Right lobe of liver (tissue), 4 donors: ENCODE data around the gene CDC40.

Experiments
- POLR2A ChIP-seq: fragments of 450-650 bp; IDR thresholded peaks from one replicate; pipeline ENCODE4 v1.6.1; 2017; ENCODE audit warnings: antibody characterized with exemption, mild to moderate bottlenecking
- TF ChIP-seq, protein P1 (sequence below), 4 donors: fragments of 200-600 bp in 3 of 4; fragments of 450-650 bp in 1 of 4; IDR thresholded peaks; one replicate each; pipeline versions ENCODE4 v1.5.1 to v1.8.0; 2016 to 2022; ENCODE audit warnings: antibody characterized with exemption in 4 of 4, mild to moderate bottlenecking in 2 of 4
- donor health status: DM: no; HTN: no; CAD: no.
- donor health status: DM: no; HTN: no; CAD: no.
- donor health status: DM: no; HTN: yes; CAD: no.

DNA sequence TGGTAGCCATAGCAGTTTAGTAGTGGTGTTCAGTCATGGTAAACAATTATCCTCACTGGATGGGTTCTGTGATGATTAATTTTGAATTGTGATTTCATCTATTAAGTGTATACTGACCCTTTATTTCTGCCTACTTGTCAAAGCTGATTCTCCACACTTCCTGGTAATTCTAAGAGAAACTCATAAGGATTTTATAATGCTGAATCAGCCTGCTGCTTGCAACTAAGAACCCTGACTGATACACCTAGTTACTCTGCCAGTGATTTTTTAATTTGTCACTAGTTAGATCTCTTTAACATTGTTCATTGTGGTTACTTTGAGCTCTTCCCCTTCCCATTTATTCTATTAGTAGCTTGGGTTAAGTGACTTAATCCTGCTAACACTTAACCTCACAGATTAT lies 8.6 kb downstream of the CDC40 start:
- TF ChIP-seq POLR2A: no peak
- TF ChIP-seq, protein P1, sequence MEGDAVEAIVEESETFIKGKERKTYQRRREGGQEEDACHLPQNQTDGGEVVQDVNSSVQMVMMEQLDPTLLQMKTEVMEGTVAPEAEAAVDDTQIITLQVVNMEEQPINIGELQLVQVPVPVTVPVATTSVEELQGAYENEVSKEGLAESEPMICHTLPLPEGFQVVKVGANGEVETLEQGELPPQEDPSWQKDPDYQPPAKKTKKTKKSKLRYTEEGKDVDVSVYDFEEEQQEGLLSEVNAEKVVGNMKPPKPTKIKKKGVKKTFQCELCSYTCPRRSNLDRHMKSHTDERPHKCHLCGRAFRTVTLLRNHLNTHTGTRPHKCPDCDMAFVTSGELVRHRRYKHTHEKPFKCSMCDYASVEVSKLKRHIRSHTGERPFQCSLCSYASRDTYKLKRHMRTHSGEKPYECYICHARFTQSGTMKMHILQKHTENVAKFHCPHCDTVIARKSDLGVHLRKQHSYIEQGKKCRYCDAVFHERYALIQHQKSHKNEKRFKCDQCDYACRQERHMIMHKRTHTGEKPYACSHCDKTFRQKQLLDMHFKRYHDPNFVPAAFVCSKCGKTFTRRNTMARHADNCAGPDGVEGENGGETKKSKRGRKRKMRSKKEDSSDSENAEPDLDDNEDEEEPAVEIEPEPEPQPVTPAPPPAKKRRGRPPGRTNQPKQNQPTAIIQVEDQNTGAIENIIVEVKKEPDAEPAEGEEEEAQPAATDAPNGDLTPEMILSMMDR (IDR thresholded peaks at IDR 0.05): no peak
